Adrenal gland (tissue), 5 donors: Measurements from ENCODE around the gene WNT7B.
A peak's percentile ranks its signal among the peaks of the same experiment; 100 is the strongest.

Experiments
- POLR2A ChIP-seq, 2 donors: fragments of 450-650 bp; IDR thresholded peaks; one replicate each; pipeline ENCODE4 v1.6.1; 2017; ENCODE audit warnings: antibody characterized with exemption in 2 of 2, mild to moderate bottlenecking in 2 of 2, moderate library complexity in 1 of 2
- TF ChIP-seq, protein P1 (sequence below), 6 experiments: fragments of 450-650 bp in 4 of 6; fragments of 200-600 bp in 2 of 6; sonication (generic) in 1 of 6; IDR thresholded peaks; 1 replicate in 5 of 6; 2 replicates in 1 of 6; pipeline versions ENCODE4 v1.5.1 to v1.8.0; 2016 to 2021; ENCODE audit warnings: antibody characterized with exemption in 6 of 6, mild to moderate bottlenecking in 2 of 6, moderate library complexity in 1 of 6
- donor health status: DM: no; HTN: no; CAD: no.

DNA sequence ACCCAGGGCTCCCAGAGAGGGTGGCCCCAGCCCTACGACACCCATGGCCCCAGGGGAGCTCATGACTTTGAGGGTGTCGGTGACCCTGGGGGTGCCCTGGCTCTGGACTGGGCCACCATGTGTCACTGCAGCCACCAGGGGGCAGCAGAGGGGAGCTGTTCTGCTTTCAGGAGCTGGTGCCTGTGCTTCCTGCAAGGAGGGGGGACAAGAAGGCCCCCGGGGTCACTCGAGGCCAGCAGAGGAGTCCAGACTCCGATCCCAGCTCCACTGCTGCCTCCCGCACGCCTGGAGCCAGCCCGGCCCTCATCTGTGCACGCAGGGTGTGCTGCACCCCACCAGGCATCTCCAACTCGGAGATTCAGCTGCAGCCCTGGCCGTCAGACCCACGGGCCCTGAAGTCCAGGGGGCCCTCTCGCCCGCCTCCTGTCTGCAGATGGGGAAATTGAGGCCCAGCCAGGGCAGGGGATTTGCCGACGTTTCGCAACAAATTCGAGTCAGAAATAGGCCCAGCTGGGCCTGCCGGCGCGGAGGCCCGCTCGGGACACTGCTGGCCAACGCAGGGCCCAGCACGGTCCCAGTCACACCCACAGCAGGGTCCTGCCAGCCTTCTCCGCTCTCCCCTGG lies 29.5 kb upstream of the WNT7B start:
- TF ChIP-seq, protein P1, sequence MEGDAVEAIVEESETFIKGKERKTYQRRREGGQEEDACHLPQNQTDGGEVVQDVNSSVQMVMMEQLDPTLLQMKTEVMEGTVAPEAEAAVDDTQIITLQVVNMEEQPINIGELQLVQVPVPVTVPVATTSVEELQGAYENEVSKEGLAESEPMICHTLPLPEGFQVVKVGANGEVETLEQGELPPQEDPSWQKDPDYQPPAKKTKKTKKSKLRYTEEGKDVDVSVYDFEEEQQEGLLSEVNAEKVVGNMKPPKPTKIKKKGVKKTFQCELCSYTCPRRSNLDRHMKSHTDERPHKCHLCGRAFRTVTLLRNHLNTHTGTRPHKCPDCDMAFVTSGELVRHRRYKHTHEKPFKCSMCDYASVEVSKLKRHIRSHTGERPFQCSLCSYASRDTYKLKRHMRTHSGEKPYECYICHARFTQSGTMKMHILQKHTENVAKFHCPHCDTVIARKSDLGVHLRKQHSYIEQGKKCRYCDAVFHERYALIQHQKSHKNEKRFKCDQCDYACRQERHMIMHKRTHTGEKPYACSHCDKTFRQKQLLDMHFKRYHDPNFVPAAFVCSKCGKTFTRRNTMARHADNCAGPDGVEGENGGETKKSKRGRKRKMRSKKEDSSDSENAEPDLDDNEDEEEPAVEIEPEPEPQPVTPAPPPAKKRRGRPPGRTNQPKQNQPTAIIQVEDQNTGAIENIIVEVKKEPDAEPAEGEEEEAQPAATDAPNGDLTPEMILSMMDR (IDR thresholded peaks at IDR 0.05), result peak; percentile 96 to 99 (median 97)
- no peak for TF ChIP-seq POLR2A (IDR thresholded peaks at IDR 0.05)
